BLaER1 treated with 17β-estradiol and CSF1 and Interleukin-3, amounts not matched to agents 10 nM and 100 nM (cell line): ENCODE measurements around the gene MAPK4.

Experiments
- H3K27ac ChIP-seq, 11 experiments: shearing (Covaris generic); formaldehyde crosslinking; 2 replicates each; pipeline ENCODE4 v1.8.1; 2022
- H3K27me3 ChIP-seq, 11 experiments: shearing (Covaris generic); formaldehyde crosslinking; 2 replicates each; pipeline ENCODE4 v1.8.1; 2022
- H3K36me3 ChIP-seq, 11 experiments: shearing (Covaris generic); formaldehyde crosslinking; 2 replicates each; pipeline ENCODE4 v1.8.1; 2022
- H3K4me1 ChIP-seq, 10 experiments: shearing (Covaris generic); formaldehyde crosslinking; 2 replicates each; pipeline ENCODE4 v1.8.1; 2022
- H3K4me2 ChIP-seq, 11 experiments: shearing (Covaris generic); formaldehyde crosslinking; 2 replicates each; pipeline ENCODE4 v1.8.1; 2022
- H3K4me3 ChIP-seq, 10 experiments: shearing (Covaris generic); formaldehyde crosslinking; 2 replicates each; pipeline ENCODE4 v1.8.1; 2022
- H3K9ac ChIP-seq, 11 experiments: shearing (Covaris generic); formaldehyde crosslinking; 2 replicates each; pipeline ENCODE4 v1.8.1; 2022
- H3K9me3 ChIP-seq, 11 experiments: shearing (Covaris generic); formaldehyde crosslinking; replicated peaks in 1 of 11; 2 replicates each; pipeline ENCODE4 v1.8.1; 2022
- H4K20me1 ChIP-seq, 11 experiments: shearing (Covaris generic); formaldehyde crosslinking; 2 replicates each; pipeline ENCODE4 v1.8.1; 2022
- Cebpa-rat ChIP-seq, 11 experiments: shearing (Covaris generic); IDR thresholded peaks; 2 replicates each; pipeline ENCODE4 v1.8.1; 2022

MAPK4 gene

DNA sequence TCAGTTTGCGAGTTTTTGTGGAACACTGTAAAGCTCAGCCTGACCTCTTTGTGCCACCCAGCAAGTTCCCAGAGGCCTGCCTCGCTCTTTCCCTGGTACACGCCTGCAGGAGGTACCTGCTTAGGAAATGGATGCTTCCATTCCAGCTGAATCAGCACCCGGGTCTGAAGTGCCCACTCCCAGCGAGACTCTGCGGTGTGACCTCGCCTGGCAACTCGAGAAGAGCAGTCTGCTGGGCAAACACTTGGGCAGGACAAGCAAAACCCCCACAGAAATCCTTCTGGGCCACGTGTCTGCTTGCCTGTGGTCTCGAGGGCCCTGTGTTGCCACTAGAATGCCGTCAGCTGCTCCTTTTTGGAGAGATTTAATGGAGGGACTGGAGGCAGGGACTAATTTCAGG, 127.6 kb downstream of the MAPK4 start:
- peaks cover 0 to 3% (median 0%) of the 10 kb centered on the region in 10 experiments; a peak in 1 of 20 replicates for H3K4me1 ChIP-seq
- H3K4me3 ChIP-seq: no peak overlapping the region
- no peaks in the 10 kb centered on the region for H3K36me3 ChIP-seq
- H3K9me3 ChIP-seq: no peaks in the 10 kb centered on the region
- no peak overlapping the region for H3K4me2 ChIP-seq
- TF ChIP-seq Cebpa-rat (IDR thresholded peaks at IDR 0.05): no peak
- H3K9ac ChIP-seq: no peak overlapping the region
- no peaks in the 10 kb centered on the region for H3K27me3 ChIP-seq
- no peak overlapping the region for H3K27ac ChIP-seq
- H4K20me1 ChIP-seq: no peaks in the 10 kb centered on the region

DNA sequence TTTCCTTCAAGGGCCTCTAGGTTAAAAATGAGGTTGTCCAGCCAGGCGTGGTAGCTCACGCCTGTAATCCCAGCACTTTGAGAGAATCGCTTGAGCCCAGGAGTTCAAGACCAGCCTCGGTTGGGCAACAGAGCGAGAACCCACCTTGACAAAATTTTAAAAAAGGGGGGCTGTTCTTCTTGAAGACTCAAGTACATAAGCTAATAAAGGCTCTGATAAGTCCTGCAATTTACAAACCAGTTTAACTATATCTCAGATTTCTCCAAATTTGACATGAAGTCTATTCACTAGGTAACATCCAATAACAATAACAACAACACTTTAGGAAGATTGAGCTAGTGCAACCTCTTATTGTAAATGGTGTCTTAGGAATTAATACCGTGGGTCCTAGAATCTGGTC, 129.7 kb downstream of the MAPK4 start:
- Histone ChIP-seq H3K4me1 (peaks cover 0 to 3% (median 0%) of the 10 kb centered on the region in 10 experiments; a peak in 1 of 20 replicates), H3K9me3 (no peaks in the 10 kb centered on the region), H3K36me3 (no peaks in the 10 kb centered on the region), H3K9ac (no peak overlapping the region), H4K20me1 (no peaks in the 10 kb centered on the region), H3K27me3 (no peaks in the 10 kb centered on the region), H3K4me2 (no peak overlapping the region), H3K27ac (no peak overlapping the region), H3K4me3 (no peak overlapping the region)
- no peak for TF ChIP-seq Cebpa-rat (IDR thresholded peaks at IDR 0.05)

DNA sequence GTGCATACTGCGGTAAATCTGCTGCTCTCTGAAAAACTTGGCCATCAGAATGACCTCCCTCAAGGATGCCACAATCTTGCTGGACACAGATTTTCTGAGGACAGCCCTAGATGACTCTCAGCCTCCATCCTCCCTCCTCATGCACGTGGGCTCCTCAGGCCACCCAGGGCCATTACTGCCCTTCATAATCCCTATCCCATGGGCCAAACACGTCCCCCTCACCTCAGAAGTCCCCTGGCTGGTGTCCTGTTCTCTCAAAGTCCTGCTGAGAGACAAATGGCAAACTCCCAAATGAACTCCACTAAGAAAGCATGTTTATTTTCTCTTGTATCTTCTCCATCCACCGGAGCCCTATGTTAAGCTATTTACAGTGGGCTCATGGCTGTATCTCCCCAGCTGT, 134.3 kb downstream of the MAPK4 start:
- Histone ChIP-seq H3K27ac (no peak overlapping the region), H3K4me2 (no peak overlapping the region), H3K36me3 (no peaks in the 10 kb centered on the region), H3K4me1 (peaks cover 0 to 25% (median 22%) of the 10 kb centered on the region in 10 experiments; a peak in 16 of 20 replicates), H3K4me3 (no peak overlapping the region), H3K9me3 (no peaks in the 10 kb centered on the region), H4K20me1 (no peaks in the 10 kb centered on the region), H3K9ac (no peak overlapping the region), H3K27me3 (no peaks in the 10 kb centered on the region)
- TF ChIP-seq Cebpa-rat (IDR thresholded peaks at IDR 0.05): no peak

DNA sequence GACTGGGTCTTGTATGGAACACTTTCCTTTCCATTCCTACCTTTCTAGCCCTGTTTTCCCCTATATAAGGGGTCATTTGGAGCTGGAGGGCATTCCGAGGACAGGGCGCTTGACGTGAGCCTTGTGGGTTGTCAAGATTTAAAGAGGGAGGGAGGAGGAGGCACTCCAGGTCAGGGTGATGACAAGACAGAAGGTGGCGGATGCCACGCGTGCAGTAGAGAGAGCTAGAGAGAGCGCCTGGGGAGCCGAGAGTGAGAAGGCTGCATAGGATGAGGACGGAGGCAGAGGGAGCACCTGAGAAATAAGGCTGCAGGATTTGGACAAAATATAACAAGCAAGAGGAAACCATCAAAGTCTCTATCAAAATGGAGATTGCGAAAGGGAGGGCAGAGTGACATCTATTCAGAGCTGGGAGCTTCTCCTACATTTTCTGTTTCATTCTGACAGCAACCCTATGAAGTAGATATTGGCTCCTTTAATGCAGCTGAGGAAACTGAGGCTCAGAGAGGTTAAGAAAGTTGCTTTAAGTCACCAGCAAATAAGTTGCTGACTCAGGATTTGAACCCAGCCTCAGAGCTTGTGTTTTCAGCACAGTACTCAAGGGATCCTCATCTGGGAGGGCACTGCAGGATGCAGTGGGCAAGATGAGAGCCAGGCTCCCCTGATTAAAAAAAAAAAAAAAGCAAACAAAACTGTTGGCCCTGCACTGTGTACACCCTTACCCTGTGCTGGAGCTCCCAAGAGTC, 135.7 kb downstream of the MAPK4 start:
- Histone ChIP-seq H3K27me3 (no peaks in the 10 kb centered on the region), H4K20me1 (no peaks in the 10 kb centered on the region), H3K27ac (no peak overlapping the region), H3K4me2 (peak overlapping the region in 8 of 11 experiments; percentile 14 to 59 (median 44); a peak in 13 of 22 replicates), H3K36me3 (no peaks in the 10 kb centered on the region), H3K4me1 (peaks cover 0 to 25% (median 22%) of the 10 kb centered on the region in 10 experiments; a peak in 16 of 20 replicates), H3K9me3 (no peaks in the 10 kb centered on the region), H3K9ac (no peak overlapping the region), H3K4me3 (no peak overlapping the region)
- TF ChIP-seq Cebpa-rat (IDR thresholded peaks at IDR 0.05): 0 out of 22 replicates have a peak, but pooled peaks of 1 of the 11 experiments have one; percentile 33

DNA sequence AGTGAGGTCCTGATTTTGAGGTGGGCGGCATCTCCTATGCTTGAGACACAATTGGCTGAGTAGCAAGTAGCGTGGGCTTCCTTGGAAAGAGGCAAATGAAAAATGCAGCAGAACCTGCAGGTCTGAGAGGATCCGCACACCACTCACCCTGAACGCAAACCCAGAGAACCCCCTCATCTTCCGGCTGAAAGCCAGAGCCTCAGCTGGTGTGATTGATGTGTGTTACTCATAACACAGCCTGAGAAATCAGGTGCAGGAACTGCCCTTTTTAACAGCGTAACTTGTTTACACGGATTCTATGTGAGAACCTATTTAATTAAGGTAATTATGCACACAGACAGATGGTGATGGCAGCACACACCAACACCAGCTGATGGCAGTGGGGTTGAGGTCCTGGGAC, 136.5 kb downstream of the MAPK4 start:
- Histone ChIP-seq H4K20me1 (no peaks in the 10 kb centered on the region), H3K36me3 (no peaks in the 10 kb centered on the region), H3K27ac (no peak overlapping the region), H3K9me3 (no peaks in the 10 kb centered on the region), H3K4me2 (peak overlapping the region in 8 of 11 experiments; percentile 41 to 59 (median 45); a peak in 16 of 22 replicates), H3K27me3 (no peaks in the 10 kb centered on the region), H3K4me1 (peaks cover 0 to 25% (median 22%) of the 10 kb centered on the region in 10 experiments; a peak in 16 of 20 replicates), H3K4me3 (no peak overlapping the region), H3K9ac (no peak overlapping the region)
- TF ChIP-seq Cebpa-rat (IDR thresholded peaks at IDR 0.05): no peak

DNA sequence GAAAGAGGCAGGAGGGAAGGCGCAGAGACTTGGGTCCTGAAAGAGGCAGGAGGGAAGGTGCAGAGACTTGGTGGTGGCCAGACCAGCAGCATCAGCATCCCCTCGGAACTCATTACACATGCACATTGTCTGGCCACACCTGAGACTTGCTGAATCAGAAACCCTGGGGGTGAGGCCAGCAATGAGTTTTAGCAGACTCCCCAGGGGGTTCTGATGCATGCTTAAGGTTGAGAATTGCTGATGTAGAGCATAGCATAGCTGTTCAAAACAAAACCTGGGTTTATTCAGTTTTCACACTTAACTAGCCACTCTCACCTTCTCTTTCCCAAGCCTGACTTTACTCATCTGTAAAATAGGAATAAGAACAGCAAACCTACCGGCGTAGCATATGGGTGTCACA, 137.0 kb downstream of the MAPK4 start:
- TF ChIP-seq Cebpa-rat (IDR thresholded peaks at IDR 0.05): no peak
- H3K36me3 ChIP-seq: no peaks in the 10 kb centered on the region
- H3K4me1 ChIP-seq: peaks cover 0 to 25% (median 22%) of the 10 kb centered on the region in 10 experiments; a peak in 16 of 20 replicates
- H3K9ac ChIP-seq: no peak overlapping the region
- no peaks in the 10 kb centered on the region for H4K20me1 ChIP-seq
- no peaks in the 10 kb centered on the region for H3K9me3 ChIP-seq
- peak overlapping the region in 8 of 11 experiments; percentile 41 to 59 (median 45); a peak in 16 of 22 replicates for H3K4me2 ChIP-seq
- no peak overlapping the region for H3K4me3 ChIP-seq
- H3K27ac ChIP-seq: no peak overlapping the region
- H3K27me3 ChIP-seq: no peaks in the 10 kb centered on the region

DNA sequence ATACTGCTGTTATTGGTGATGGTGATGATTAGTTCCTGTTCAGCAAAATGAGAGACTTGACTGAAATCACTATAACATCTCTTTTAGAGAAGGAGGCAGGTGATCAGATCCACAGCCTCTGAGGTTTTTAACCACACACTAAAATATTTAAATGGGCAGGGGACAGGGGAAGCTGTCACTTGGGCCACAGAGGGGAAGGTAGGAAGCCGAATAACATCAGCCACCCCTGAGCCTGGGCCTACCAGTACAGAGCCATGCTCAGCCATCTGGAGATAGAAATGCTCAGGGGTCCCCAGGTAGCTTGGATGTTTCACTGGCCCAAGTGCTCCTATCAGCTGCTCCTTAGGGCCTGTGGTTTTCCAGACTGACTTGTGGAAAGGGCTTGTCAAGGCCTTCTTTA, 137.6 kb downstream of the MAPK4 start:
- Histone ChIP-seq H3K36me3 (no peaks in the 10 kb centered on the region), H3K4me3 (no peak overlapping the region), H3K9ac (no peak overlapping the region), H4K20me1 (no peaks in the 10 kb centered on the region), H3K9me3 (no peaks in the 10 kb centered on the region), H3K4me1 (peaks cover 0 to 25% (median 22%) of the 10 kb centered on the region in 10 experiments; a peak in 16 of 20 replicates), H3K27ac (no peak overlapping the region), H3K4me2 (peak overlapping the region in 5 of 11 experiments; percentile 41 to 59 (median 45); a peak in 8 of 22 replicates), H3K27me3 (no peaks in the 10 kb centered on the region)
- TF ChIP-seq Cebpa-rat (IDR thresholded peaks at IDR 0.05): no peak

DNA sequence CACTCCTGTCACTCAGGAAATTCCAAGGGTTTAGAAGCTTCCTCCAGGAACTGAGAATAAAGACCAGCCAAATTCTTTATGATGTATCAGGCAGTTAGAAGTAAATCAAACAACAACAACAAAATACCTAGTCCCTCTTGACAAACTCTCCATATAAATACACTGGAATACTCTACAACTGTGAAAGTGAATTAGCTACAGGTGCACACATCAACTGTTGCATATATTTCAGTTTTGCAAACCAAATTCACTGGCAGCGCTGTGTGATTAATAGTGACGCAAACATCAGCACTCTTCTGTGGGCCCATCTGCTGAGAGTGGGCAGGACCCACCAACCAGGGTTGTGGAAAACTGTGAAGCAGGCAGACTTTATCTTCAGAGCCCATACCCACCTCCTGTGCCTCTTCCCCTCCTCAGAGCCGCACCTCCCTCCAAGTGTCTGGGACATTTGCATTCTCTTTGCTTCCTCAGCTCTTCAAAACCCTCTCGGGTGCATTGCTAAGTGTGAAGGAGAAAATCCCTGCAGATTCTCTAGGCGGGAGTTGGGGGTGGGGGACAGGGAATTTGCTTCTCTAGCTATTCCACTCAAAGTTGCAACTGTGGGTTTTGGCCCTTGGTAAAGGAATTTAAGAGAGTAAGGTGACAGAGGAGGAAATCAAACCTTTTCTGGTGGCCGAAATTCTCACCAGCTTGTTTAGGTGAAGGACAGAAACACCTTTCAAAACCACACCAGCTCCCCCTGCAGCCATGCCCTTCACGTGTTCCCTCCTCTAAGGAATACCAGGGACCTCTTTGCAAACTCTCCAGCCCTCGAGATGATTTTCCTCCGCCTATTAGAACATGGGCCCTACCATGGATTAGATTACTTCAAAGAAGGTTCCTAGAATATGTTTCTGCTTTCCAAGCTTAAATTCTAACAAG, 140.6 kb downstream of the MAPK4 start:
- Histone ChIP-seq H3K9me3 (no peaks in the 10 kb centered on the region), H3K9ac (no peak overlapping the region), H3K36me3 (no peaks in the 10 kb centered on the region), H3K27me3 (no peaks in the 10 kb centered on the region), H3K4me3 (no peak overlapping the region), H3K27ac (no peak overlapping the region), H3K4me1 (peaks cover 0 to 24% (median 20%) of the 10 kb centered on the region in 10 experiments; a peak in 16 of 20 replicates), H4K20me1 (no peaks in the 10 kb centered on the region), H3K4me2 (no peak overlapping the region)
- TF ChIP-seq Cebpa-rat (IDR thresholded peaks at IDR 0.05): no peak

DNA sequence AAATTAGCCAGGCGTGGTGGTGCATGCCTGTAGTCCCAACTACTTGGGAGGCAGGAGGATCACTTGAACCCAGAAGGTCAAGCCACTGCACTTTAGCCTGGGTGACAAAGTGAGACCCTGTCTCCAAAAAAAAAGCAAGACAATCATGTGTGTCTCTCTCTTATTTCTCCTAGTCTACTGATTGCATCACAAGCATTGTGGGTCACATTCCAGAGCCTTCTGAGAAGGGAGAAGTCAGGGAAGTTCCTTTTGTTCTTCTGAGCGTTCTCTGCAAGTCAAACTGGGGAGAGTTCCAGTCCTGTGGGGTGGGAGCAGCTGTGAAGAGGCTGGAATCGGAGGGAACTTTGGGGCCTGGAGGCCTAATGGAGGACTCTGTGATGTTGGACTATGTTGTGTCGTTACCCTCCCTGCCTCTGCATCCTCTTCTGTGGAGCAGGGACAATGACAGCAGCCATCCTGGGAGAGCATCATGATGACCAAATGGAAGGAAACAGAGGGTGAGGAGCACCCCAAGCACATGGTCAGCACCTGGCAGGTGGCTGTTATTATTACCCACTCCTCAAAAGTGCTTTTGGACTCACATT, 144.6 kb downstream of the MAPK4 start:
- no peaks in the 10 kb centered on the region for H3K27me3 ChIP-seq
- H3K4me2 ChIP-seq: no peak overlapping the region
- peaks cover 0 to 6% (median 0%) of the 10 kb centered on the region in 10 experiments; a peak in 2 of 20 replicates for H3K4me1 ChIP-seq
- H3K27ac ChIP-seq: no peak overlapping the region
- TF ChIP-seq Cebpa-rat (IDR thresholded peaks at IDR 0.05): no peak
- no peak overlapping the region for H3K9ac ChIP-seq
- no peaks in the 10 kb centered on the region for H3K9me3 ChIP-seq
- no peak overlapping the region for H3K4me3 ChIP-seq
- H3K36me3 ChIP-seq: no peaks in the 10 kb centered on the region
- no peaks in the 10 kb centered on the region for H4K20me1 ChIP-seq
